Stimulated activated naive B cell treated with anti-CD40 and anti-IgM and Interleukin-4, amounts not matched to agents 10 μg/mL and 1 μg/mL and 100 μg/mL, for 72 hours (primary cell): ENCODE results near the gene TBC1D16.

Experiments
- ATAC-seq, 2 donors: fragments of 150-1000 bp; cut with Tn5 transposase; replicated peaks; 2 replicates each; pipeline ENCODE4 v1.10.0; 2021; ENCODE audit warnings: moderate library complexity in 1 of 2
- DNase-seq: peaks from one replicate; pipeline ENCODE4 v3.0.0; 2021
- H3K27ac Mint-ChIP-seq: one replicate; pipeline ENCODE4 v1.8.0; 2022; ENCODE audit warnings: mild to moderate bottlenecking, mixed read lengths
- H3K27me3 Mint-ChIP-seq, 2 donors: one replicate each; pipeline ENCODE4 v1.8.0; 2022; ENCODE audit warnings: mixed read lengths in 2 of 2
- H3K36me3 Mint-ChIP-seq, 2 donors: one replicate each; pipeline ENCODE4 v1.8.0; 2022; ENCODE audit warnings: mixed read lengths in 2 of 2, mild to moderate bottlenecking in 1 of 2
- H3K4me1 Mint-ChIP-seq, 2 donors: one replicate each; pipeline ENCODE4 v1.8.0; 2022; ENCODE audit warnings: mixed read lengths in 2 of 2, mild to moderate bottlenecking in 1 of 2
- H3K4me3 Mint-ChIP-seq, 2 donors: one replicate each; pipeline ENCODE4 v1.8.0; 2022; ENCODE audit warnings: mild to moderate bottlenecking in 2 of 2, mixed read lengths in 2 of 2, moderate library complexity in 1 of 2
- H3K9me3 Mint-ChIP-seq, 2 donors: one replicate each; pipeline ENCODE4 v1.8.0; 2022; ENCODE audit warnings: mixed read lengths in 2 of 2, mild to moderate bottlenecking in 1 of 2

TBC1D16 gene

DNA sequence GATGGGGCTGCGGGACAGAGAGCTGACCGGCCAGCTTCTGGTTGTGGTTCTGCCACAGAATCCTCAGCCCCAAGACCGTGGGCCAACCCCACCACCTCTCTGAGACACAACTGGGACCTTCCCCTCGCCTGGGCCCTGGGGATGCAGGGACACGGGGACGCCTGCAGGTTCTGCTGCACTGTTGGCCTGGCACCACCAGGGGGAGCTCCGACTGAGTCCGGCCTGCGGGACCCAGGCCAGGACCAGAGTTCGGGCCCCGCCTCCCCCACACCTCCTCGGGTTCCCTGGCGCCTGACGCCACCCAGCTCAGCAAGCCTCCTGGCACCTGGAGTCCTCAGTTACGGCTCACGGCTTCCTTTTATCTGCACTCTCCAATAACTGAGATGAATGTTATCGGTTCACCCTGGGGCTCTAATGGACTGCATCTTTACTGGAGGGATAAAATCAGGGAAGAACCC is 27.3 kb downstream of the TBC1D16 start:
- no peak overlapping the region for H3K27ac Mint-ChIP-seq
- H3K4me1 Mint-ChIP-seq: peaks cover 11 to 18% of the 10 kb centered on the region in 2 donors
- peak; percentile 63 for DNase-seq
- peaks cover 2 to 3% of the 10 kb centered on the region in 2 donors for H3K36me3 Mint-ChIP-seq
- H3K27me3 Mint-ChIP-seq: peaks cover 4% of the 10 kb centered on the region in 2 donors
- no peaks in the 10 kb centered on the region for H3K9me3 Mint-ChIP-seq
- no peak overlapping the region for H3K4me3 Mint-ChIP-seq
- ATAC-seq: peak; percentile 92 to 94

DNA sequence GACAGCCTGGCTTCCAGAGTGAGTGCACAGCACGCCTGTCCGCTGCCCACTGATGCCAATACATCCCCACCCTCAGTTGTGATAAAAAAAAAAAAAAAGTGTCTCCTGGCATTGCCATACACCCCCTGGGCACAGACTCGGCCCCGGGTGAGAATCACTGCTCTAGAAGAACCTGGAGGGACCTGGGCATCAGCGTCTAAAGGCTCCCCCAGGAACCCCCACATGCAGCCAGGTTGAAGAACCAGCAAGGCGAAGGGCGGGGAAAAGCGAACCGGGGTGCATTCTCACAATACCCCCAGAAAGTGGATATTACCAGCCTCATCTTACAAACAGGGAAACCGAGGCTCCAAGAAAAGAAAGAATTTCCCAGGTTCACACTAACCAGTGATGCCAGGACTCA is 27.7 kb downstream of the TBC1D16 start:
- no peak for ATAC-seq

DNA sequence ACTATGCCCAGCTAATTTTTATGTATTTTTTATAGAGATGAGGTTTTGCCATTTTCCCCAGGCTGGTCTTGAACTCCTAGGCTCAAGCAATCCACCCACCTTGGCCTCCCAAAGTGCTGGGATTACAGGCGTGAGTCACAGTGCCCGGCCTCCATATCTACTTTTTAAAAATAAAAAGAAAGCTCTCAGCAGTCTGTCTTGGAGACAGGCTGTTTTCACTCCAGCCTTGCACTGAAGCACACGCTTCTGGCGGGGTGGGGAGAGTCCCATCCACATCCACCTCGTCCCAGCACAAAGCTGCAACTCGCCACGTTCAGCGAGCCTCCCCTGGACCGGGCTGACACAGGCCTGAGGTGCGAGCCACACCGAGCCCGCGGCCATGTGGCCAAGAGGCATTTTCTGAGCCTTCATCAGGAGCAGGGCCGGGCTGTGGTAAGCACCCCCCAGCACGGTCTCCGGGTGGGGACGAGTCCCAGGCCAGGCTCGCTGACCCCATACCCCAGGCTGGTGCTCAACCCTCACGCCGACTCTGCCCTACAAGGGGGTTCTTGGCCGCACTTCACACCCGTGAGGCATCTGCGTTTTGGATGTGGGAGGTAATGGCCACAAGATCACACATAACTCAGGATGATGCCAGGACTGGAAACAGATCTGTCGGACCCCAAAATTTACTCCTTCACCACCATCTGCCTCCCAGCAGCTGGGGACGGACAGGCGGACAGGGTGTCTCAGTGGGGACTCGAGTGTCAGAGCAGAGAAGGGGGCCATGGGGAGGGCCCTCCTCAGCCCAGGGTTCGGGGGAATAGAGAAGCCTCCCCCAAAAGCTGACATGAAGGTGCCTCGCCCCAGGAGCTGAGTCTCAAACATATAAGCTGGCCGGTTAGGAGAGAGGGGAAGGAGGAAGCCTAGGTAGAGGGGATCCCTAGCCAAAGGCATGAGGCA is 28.6 kb downstream of the TBC1D16 start:
- no peak overlapping the region for H3K27ac Mint-ChIP-seq
- peaks cover 4% of the 10 kb centered on the region in 2 donors for H3K27me3 Mint-ChIP-seq
- no peak for ATAC-seq

More for the DNA sequence above, 27.7 kb downstream of the TBC1D16 start:
- Mint-ChIP-seq H3K4me3 (no peak overlapping the region), H3K4me1 (peaks cover 11 to 18% of the 10 kb centered on the region in 2 donors), H3K27ac (no peak overlapping the region), H3K9me3 (no peaks in the 10 kb centered on the region), H3K27me3 (peaks cover 4% of the 10 kb centered on the region in 2 donors), H3K36me3 (peaks cover 2 to 3% of the 10 kb centered on the region in 2 donors)
- no peak for DNase-seq

GRCh38 chr17:80006339-80006720 is 29.3 kb downstream of the TBC1D16 start:
- ATAC-seq: no peak
- Mint-ChIP-seq H3K27ac (no peak overlapping the region), H3K4me3 (peak overlapping the region in 1 of 2 donors; percentile 61), H3K36me3 (peaks cover 0 to 2% of the 10 kb centered on the region in 2 donors), H3K27me3 (peaks cover 4% of the 10 kb centered on the region in 2 donors), H3K4me1 (peaks cover 11 to 18% of the 10 kb centered on the region in 2 donors), H3K9me3 (no peaks in the 10 kb centered on the region)
- no peak for DNase-seq

More for the DNA sequence above, 28.6 kb downstream of the TBC1D16 start:
- no peak for DNase-seq
- H3K36me3 Mint-ChIP-seq: peaks cover 0 to 2% of the 10 kb centered on the region in 2 donors
- no peaks in the 10 kb centered on the region for H3K9me3 Mint-ChIP-seq
- peaks cover 11 to 18% of the 10 kb centered on the region in 2 donors for H3K4me1 Mint-ChIP-seq
- no peak overlapping the region for H3K4me3 Mint-ChIP-seq

- ATAC-seq (peak; percentile 67 to 73), DNase-seq (peak; percentile 42)
- peak overlapping the region in 1 of 2 donors; percentile 61 for H3K4me3 Mint-ChIP-seq
- no peaks in the 10 kb centered on the region for H3K9me3 Mint-ChIP-seq
- H3K27ac Mint-ChIP-seq: no peak overlapping the region
- H3K4me1 Mint-ChIP-seq: peaks cover 11 to 18% of the 10 kb centered on the region in 2 donors
- H3K36me3 Mint-ChIP-seq: peaks cover 0 to 2% of the 10 kb centered on the region in 2 donors
- peaks cover 4% of the 10 kb centered on the region in 2 donors for H3K27me3 Mint-ChIP-seq
These were observed 30.0 kb downstream of the TBC1D16 start for GRCh38 chr17:80005360-80006338.

GRCh38 chr17:80003969-80004368 is 31.7 kb downstream of the TBC1D16 start:
- Mint-ChIP-seq H3K27me3 (peaks cover 4% of the 10 kb centered on the region in 2 donors), H3K4me1 (peaks cover 11 to 18% of the 10 kb centered on the region in 2 donors), H3K9me3 (no peaks in the 10 kb centered on the region), H3K27ac (no peak overlapping the region), H3K4me3 (no peak overlapping the region), H3K36me3 (peaks cover 0 to 1% of the 10 kb centered on the region in 2 donors)
- no peak for DNase-seq
- no peak for ATAC-seq

DNA sequence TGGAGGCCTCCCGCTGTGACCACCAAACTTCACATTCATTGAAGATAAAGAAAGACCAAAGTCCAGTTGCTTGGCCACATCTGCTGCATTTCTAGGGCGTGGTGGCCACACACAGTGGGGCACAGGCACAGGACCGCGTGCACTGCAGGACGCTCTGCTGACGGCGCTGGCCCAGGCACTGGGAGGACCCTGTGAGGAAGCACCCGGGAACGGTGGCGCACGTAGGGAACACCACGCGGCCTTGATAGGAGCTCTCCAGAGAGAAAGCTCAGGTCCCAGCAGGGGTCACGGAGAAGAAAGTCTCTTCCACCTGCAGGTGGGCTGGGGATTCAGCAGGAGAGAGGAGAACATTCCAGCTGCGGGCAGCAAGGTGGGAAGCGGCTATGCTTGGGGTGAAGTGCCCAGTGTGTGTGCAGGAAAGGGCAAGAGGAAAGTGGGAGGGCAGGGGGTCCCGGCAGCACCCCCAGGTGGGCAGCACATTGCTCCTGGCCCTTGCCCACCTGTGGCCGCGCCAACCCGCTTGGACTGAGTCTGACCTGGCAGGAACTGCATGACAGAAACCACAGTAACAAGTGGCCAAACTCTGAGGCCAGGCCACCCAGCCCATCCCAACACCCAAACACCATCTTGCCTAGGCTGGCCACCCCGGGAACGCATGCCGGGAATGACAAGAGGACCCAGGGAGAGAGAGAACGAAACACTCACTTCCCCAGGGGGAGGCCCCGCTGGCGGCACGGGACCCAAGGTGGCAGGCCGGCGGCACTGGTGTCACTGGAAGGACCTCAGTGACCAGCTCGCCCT is 32.8 kb downstream of the TBC1D16 start:
- Mint-ChIP-seq H3K4me1 (peaks cover 7 to 10% of the 10 kb centered on the region in 2 donors), H3K27ac (no peak overlapping the region), H3K9me3 (no peaks in the 10 kb centered on the region), H3K36me3 (peaks cover 0 to 1% of the 10 kb centered on the region in 2 donors), H3K4me3 (no peak overlapping the region), H3K27me3 (peaks cover 0 to 4% of the 10 kb centered on the region in 2 donors)
- DNase-seq (no peak), ATAC-seq (no peak)

- peaks cover 0 to 1% of the 10 kb centered on the region in 2 donors for H3K36me3 Mint-ChIP-seq
- H3K4me1 Mint-ChIP-seq: peaks cover 13 to 17% of the 10 kb centered on the region in 2 donors
- H3K4me3 Mint-ChIP-seq: no peak overlapping the region
- H3K27me3 Mint-ChIP-seq: peaks cover 0 to 4% of the 10 kb centered on the region in 2 donors
- H3K27ac Mint-ChIP-seq: no peak overlapping the region
- no peak for DNase-seq
- ATAC-seq: no peak
- no peaks in the 10 kb centered on the region for H3K9me3 Mint-ChIP-seq
These were observed 33.5 kb downstream of the TBC1D16 start for GRCh38 chr17:80002070-80002641.

DNA sequence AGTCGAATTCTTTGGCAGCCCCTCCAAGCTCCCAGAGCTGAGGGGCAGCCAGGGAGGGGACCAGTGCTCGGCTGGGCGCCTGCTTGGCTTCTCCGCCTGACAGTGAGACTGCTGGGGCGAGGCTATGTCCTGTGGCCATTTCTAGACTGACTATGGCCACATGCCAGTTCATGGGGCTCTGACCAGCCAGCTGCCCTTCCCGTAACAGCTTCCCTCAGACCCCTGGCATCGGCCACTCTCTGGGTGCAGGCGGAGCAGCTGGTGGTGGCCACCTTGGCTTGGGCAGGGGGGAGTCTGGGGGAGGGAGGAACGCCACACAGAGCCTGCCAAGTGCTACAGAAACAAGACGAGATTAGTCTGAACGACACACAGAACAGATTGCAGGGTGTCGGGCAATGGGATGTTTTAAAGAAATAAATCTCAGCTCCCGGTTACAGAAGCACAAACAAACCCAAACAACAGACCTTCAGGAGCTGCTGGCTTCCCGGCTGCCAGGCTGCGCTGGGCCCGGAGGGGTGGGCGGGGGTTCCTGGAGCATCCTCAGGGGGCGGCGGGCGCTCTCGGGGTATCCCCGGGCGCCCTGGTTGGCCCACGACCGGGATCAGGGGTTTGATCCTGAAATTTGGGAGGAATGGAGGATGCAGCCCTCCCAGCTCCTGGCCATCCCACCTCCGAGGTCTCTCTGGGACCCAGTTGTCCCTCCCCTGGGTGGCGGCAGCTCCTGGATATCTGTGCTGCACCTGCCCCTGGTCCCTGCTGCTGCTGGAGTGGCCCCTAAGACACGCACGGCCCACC is 34.5 kb downstream of the TBC1D16 start:
- Mint-ChIP-seq H3K36me3 (peaks cover 0 to 1% of the 10 kb centered on the region in 2 donors), H3K27me3 (peaks cover 0 to 3% of the 10 kb centered on the region in 2 donors), H3K4me1 (peaks cover 17 to 21% of the 10 kb centered on the region in 2 donors), H3K9me3 (no peaks in the 10 kb centered on the region), H3K27ac (no peak overlapping the region), H3K4me3 (no peak overlapping the region)
- DNase-seq (no peak), ATAC-seq (no peak)

DNA sequence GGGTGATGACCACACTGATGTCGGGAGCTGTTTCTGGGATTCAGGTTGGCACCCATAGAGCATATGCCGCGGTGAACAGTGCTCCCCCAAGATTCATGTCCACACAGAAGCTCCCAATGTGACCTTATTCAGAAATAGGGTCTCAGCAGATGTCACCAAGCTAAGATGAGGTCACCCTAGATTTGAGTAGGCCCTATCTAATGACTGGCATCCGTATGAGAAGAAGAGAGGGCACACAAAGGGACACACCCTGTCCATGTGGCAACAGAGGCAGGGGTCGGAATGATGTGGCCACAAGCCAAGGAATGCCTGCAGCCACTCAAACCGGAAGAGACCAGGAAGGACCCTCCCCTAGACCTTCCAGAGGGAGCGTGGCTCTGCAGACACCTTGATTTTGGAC is 35.5 kb downstream of the TBC1D16 start:
- H3K36me3 Mint-ChIP-seq: peaks cover 0 to 1% of the 10 kb centered on the region in 2 donors
- ATAC-seq (no peak), DNase-seq (no peak)
- H3K9me3 Mint-ChIP-seq: no peaks in the 10 kb centered on the region
- H3K4me3 Mint-ChIP-seq: no peak overlapping the region
- H3K4me1 Mint-ChIP-seq: peaks cover 12 to 13% of the 10 kb centered on the region in 2 donors
- H3K27ac Mint-ChIP-seq: no peak overlapping the region
- H3K27me3 Mint-ChIP-seq: no peaks in the 10 kb centered on the region

DNA sequence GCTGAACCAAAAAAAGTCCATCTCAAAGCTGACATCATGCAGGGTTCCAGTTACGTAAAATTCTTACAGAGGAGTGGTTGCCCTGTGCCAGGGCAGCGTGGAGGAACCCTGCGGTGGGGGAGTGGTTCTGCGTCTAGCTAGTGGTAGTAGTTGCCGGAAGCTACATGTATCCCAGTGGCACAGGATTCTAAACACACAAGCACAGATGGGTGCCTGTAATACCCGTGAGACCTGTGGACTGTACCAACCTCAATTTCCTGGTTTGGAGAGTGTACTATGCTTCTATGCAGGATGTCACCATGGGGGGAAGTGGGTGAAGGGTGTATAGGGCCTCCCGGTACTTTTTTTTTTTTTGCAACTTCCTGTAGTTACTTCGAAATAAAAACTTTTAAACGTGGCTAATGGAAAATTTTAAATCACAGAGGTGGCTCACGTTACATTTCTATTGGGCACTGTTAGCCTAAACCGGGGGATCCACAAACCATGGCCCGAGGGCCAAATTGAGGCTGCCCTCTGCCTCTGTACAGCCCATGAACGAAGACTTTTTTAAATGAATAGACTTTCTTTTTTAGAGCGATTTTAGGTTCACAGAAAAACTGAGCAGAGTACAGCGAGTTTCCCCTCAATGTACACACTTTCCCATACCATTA is 38.5 kb downstream of the TBC1D16 start:
- DNase-seq (peak; percentile 68), ATAC-seq (peak; percentile 95)
- Mint-ChIP-seq H3K4me3 (peak overlapping the region; percentile 41 to 67), H3K36me3 (peaks cover 0 to 1% of the 10 kb centered on the region in 2 donors), H3K9me3 (no peaks in the 10 kb centered on the region), H3K27ac (peak overlapping the region; percentile 93), H3K27me3 (peaks cover 6% of the 10 kb centered on the region in 2 donors), H3K4me1 (peaks cover 31 to 35% of the 10 kb centered on the region in 2 donors)

GRCh38 chr17:79996291-79996690 is 39.4 kb downstream of the TBC1D16 start:
- peaks cover 0 to 1% of the 10 kb centered on the region in 2 donors for H3K36me3 Mint-ChIP-seq
- no peaks in the 10 kb centered on the region for H3K9me3 Mint-ChIP-seq
- peaks cover 32 to 40% of the 10 kb centered on the region in 2 donors for H3K4me1 Mint-ChIP-seq
- H3K27ac Mint-ChIP-seq: no peak overlapping the region
- no peak for ATAC-seq
- H3K27me3 Mint-ChIP-seq: peaks cover 6% of the 10 kb centered on the region in 2 donors
- DNase-seq: no peak
- H3K4me3 Mint-ChIP-seq: no peak overlapping the region
